ENCODE data around the gene CTNNBL1. TPM values are rescaled to one million over a fixed set of nuclear protein-coding genes. Genes with fewer than 3 reads are reported as not detected.
"Not testable (repeated sequence)": the region's sequence is repeated elsewhere in the genome, so short reads cannot be mapped to it uniquely, and the experiment has no call there.

Gene CTNNBL1
- total RNA-seq, 1 experiment from 2014 or later = 37.6 TPM

DNA sequence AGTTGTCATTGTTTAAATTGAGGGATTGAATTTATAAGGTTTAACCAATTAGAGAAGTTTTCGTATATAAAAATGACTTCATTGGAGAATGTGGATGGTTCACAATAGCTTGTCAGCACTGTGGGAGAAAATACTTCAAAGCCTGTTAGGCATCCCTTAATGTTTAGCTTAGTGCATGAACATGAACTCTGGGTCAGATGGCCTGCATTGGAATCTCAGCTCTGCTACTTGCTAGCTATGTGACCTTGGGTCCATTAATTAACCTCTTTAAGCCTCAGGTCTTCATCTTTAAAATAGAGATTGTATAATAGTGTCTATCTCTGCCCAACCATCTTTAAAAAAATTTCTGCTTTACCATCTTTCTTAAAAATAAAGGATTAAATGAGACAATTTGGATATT, 11.1 kb downstream of the CTNNBL1 start:
- DNase-seq (ENCODE audit: extremely low read depth, low read depth) = no peak

GRCh38 chr20:37706298-37706697, 12.5 kb downstream of the CTNNBL1 start:
- DNase-seq (ENCODE audit: extremely low read depth, low read depth) = no peak

GRCh38 chr20:37711001-37711400, 17.2 kb downstream of the CTNNBL1 start:
- no peak for DNase-seq (ENCODE audit: extremely low read depth, low read depth)

- no peak for DNase-seq (ENCODE audit: extremely low read depth, low read depth)
These were observed 18.4 kb downstream of the CTNNBL1 start for GRCh38 chr20:37711994-37712964.

DNA sequence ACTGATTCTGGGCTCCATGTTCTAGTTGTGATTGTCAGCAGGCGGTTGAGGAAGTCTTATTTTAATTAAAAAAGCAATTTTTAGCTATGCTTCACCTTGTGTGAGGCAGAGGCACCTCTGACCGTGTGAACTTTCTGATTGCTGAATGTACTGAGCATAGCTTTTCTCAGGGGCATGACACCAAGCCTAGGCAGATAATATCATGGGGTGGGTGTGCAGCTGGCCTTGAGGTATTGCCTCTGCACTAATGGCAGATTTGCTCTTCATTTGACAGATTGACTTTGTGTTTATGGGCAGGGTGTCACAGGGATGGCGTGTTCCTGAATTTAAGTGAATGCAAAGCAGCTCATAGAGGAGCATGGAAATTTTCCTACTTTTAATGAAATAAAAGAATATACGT, 19.6 kb downstream of the CTNNBL1 start:
- DNase-seq (ENCODE audit: extremely low read depth, low read depth) = no peak

DNA sequence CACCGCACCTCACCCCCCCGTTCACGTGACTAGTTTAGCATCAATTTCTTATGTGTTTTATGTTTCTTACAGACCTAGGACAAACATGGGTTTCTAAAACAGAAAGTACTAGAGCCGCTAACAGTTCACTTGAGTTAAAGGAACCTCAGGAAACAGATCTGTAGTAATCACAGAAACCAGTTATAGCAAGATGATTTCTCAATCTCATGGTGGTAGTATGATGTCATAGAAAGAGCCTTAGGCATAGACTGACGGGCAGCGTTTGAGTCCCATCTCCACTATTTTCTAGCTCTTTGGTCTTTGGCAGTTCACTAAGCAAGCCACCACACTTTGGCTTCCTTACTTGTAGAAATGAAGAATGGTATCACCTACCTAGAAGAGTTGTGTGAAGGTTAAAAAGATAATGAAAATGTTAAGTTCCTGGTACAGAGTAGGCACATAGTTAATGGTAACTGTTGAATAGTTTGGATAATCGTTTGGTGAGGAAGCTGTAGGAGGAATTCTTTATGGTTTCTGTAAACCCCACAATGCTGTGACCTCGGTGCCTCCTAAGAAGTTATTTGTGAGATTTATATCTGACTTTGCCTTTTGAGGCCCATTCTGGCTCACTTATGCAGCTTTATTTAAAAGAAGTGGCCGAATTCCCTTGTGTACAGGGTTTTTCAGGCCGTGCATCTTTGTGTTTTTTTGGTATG, 21.3 kb downstream of the CTNNBL1 start:
- no peak for DNase-seq (ENCODE audit: extremely low read depth, low read depth)

DNA sequence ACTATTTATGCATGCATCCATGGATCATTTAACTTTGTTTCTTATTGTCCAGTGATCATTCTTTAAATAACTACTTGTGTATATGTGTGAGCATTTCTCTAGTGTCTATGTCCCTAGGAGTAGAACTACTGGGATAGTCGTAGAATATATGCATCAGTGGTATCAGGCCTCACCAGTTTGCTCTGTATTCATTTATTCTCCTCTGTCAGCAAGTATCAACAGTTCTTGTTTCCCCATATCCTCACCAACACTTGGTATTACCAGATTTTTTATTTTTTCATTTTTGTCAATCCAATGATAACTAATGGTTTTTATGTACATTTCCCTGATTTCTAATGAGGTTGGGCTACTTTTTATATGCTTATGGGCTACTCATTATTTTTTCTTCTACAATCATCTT, 27.9 kb downstream of the CTNNBL1 start:
- DNase-seq (ENCODE audit: extremely low read depth, low read depth) = no peak

DNA sequence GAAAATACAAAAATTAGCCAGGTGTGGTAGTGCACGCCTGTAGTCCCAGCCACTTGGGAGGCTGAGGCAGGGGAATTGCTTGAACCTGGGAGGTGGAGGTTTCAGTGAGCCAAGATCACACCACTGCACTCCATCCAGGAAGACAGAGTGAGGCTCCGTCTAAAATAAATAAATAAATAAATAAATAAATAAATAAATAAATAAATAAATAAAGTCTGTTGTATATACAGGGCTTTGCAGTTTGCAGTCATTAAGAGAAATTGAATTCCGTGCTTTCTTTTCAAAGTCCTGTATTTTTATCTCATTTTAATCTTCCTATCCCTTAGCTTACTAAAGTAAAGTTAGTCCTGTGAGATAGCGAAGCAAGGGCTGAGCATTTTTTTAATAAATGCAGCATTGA, 28.5 kb downstream of the CTNNBL1 start:
- not testable (repeated sequence) for DNase-seq (ENCODE audit: extremely low read depth, low read depth)

GRCh38 chr20:37723668-37724067, 29.8 kb downstream of the CTNNBL1 start:
- DNase-seq (ENCODE audit: extremely low read depth, low read depth) = no peak

DNA sequence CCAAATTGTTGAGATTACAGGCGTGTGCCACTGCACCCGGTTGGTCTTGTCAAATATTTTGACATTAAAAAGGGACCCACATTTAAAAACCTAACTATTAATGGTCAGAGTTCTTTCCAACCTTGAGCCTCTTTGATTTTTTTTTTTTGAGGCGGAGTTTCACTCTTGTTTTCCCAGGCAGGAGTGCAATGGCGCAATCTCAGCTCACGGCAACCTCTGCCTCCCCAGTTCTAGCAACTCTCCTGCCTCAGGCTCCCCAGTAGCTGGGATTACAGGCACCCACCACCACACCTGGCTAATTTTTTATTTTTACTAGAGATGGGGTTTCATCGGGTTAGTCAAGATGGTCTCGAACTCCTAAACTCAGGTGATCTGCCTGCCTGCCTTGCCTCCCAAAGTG, 31.3 kb downstream of the CTNNBL1 start:
- DNase-seq (ENCODE audit: extremely low read depth, low read depth) = no peak

- no peak for DNase-seq (ENCODE audit: extremely low read depth, low read depth)
These were observed 32.0 kb downstream of the CTNNBL1 start for GRCh38 chr20:37725855-37726254.

GRCh38 chr20:37726321-37726720, 32.5 kb downstream of the CTNNBL1 start:
- DNase-seq (ENCODE audit: extremely low read depth, low read depth) = no peak

DNA sequence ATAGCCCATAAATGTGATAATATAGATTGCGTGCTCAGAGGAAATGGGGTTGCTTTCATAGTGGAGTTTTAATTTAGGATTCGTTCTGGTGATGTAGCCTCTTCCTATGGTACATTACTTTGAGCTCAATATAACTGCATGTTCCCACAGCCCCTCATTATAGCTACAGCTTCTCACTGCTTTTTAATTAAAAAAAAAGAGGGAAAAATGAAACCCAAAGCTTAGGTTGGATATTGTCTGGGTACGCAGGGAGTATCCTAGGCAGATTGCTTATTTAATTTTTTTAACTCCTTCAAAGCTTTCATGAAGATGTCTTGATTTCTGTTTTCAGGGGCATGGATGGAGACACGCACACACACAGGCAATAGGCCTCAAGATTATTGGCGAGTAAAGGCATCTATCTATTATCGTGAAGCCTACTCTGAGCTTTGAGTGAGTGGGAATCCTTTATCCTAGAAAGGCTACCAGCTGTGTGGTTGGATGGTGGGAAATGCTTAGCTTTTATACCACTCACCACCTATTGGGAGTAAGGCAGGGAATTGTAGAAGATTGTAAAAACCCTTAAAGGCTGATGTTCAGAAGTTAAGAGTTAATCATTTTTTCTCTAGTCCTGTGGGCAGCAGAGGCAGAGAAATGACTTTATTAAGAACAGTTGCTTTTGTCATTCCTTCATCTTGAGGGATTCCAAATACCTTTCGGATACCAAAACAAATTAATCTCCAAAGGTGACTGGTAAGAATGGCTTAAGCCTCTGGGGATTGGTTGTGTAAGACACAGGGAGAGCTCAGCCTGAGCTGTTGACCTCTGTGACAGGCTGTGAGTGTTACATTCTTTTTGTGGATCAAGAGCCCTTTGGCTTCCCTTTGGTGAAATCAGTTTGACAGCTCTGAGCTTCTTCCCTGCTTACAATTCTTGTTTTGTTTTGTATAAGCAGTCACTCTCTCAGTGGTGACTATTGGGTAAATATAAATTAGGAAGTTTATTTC, 33.4 kb downstream of the CTNNBL1 start:
- DNase-seq (ENCODE audit: extremely low read depth, low read depth) = no peak

DNA sequence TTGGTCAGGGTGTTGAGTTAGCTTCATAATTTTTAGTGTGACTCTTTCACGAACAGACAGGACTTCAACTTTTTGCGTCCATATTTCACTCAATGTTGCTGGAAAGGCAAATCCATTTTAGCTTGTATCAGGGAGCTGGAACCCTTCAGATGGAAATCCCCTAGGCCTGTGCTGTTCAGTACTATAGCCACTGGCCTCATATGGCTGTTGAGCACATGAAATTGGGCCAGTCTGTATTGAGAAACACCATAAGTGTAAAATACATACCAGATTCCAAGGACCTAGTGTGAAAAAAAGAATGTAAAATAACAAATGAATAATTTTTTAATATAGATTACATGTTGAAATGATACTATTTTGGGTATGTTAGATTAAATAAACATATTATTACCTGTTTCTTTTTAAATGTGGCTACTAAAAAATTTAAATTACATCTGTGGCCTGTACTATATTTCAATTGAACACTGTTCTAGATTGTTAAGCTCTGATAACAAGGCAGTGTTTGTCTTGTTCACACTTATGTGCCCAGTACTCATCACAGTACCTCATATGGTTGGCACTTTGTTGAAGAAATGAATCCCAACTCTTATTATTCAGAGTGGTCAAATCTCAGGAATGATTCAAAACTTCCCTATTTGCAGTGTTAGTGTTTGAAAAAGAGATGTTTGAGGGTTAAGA, 34.3 kb downstream of the CTNNBL1 start:
- no peak for DNase-seq (ENCODE audit: extremely low read depth, low read depth)

DNA sequence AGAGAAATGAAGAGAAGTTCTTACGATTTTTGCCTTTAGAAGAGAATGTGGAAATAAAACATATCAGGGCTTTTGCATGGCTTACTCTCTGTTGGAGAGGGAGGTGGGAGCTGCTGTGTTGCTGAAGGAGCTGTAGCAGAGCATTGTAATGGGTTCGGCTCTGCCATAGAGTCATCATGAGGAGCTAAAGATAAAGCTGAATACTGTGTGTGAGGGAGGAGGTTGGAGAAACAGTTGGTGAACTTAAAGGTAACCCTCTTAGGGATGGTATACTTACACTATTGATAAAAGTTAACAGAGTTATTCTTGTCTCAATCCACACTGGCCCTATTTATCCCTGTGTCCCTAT, 34.8 kb downstream of the CTNNBL1 start:
- DNase-seq (ENCODE audit: extremely low read depth, low read depth) = no peak

DNA sequence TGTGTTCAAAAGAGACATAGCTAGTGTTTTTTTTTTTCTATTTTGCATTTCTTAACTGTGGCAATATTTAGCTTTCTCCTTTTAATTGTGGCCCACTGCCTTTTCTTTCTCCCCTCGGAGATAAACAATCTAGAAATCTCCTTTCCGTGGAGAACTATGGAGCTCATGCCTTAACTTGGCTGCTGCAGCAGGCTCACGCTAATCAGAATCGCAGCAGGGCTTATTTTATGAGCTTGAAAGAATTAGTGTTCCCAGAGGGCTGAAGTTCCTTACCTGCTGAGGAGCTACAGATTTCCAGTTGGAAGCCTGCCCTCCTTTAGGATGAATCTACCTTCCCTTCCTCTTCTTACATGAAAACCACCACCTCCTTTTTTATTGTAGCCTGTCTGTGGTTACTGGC, 35.6 kb downstream of the CTNNBL1 start:
- no peak for DNase-seq (ENCODE audit: extremely low read depth, low read depth)

DNA sequence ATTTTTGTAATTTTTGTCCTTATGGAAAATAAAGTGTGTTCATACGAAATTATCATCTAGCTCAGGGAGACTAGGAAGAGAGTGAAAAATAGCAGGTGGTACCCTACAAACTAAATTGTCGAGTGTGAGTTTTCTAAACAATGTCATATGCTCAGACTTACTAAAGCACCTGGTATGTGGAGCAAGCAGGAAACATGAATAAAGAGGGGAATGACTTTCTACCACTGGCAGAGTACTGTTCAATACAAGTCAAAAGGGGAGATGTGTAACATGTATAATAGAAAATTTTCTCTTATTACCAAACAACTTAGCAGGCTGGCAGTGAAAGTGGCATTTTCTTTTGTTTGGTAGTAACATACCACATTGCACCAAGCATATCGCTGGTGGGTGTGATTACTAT, 36.1 kb downstream of the CTNNBL1 start:
- DNase-seq (ENCODE audit: extremely low read depth, low read depth) = no peak

DNA sequence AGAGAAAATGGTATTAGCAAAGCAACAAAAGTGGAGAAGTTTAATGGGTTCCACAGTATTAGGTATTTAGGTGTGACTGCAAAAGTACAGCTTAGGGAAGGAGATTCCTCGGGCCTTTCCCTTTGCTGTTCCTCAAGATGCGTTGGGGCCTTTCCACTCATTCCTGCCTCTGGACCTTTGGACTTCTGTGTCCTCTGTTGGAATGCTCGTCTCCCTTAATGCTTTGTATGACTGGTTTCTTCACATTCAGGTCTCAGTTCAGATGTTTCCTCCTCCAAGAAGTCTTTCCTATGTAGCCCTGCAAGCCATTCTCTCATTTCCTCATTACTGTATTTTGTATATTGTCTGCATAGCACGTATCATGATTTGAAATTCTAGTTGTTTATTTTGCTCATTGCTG, 39.6 kb downstream of the CTNNBL1 start:
- DNase-seq (ENCODE audit: extremely low read depth, low read depth) = no peak

DNA sequence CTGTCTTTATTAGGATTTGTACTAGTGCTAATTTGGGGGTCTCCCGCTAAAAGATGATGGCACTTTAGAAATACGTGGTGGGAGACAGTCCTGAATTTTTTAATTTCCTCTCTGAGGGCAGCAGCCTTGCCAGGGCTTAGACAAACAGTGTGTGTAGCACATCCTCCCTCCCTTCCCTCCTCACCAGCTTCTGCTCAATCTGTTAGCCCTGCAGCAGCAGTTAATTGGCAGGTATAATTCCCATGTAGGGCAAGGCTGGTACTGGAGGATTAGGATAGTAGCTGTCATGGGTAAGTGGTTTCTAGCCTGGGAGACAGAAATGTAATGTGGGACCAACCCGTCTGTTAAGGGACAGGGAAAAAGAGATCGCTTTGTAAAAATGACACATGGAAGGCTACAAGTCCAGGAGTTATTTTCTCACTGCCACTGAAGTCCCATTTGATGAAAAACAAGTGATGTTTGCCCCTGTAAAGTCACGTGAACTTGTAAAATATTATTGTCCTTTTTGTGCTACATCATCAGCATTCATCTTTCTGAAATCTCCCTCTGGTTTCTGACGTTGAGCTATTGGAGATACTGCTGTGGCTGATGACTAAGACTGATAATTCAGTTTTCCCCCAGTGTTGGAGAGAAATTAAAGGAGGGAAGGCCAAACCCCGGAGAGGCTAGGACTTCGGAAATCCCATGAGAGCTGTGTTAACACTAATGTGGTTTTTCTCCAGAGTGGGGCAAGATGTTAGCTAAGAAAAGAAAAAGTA, 40.6 kb downstream of the CTNNBL1 start:
- DNase-seq (ENCODE audit: extremely low read depth, low read depth) = no peak

GRCh38 chr20:37735541-37735940, 41.7 kb downstream of the CTNNBL1 start:
- no peak for DNase-seq (ENCODE audit: extremely low read depth, low read depth)

All from NCI-H460 (cell line).